ENCODE data around the gene MBP. TPM values are rescaled to one million over a fixed set of nuclear protein-coding genes. Genes with fewer than 3 reads are reported as not detected.

Gene MBP
- total and polyA plus RNA-seq, 2 donors from 2014 or later: 15.1 to 61.2 TPM

DNA sequence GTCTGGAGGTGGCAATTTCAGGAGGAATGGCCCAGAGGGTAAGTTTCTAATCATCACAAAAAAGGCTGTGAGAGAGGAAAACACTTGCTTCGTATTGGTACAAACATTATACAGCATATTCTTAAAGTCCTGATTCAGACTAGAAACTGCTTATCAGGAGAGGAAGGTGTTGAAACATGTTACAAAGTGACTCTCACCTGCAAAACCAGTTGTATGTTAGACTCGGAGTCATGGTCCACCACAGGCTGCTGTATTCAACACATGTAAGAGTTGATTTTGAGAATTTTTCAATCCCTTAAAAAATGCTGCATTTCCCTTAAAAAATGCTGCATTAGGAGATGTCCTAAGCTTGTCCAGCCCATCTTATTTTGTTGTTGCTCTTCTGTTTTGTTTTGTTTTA is 61.5 kb downstream of the MBP start:
- TF ChIP-seq, protein P1, sequence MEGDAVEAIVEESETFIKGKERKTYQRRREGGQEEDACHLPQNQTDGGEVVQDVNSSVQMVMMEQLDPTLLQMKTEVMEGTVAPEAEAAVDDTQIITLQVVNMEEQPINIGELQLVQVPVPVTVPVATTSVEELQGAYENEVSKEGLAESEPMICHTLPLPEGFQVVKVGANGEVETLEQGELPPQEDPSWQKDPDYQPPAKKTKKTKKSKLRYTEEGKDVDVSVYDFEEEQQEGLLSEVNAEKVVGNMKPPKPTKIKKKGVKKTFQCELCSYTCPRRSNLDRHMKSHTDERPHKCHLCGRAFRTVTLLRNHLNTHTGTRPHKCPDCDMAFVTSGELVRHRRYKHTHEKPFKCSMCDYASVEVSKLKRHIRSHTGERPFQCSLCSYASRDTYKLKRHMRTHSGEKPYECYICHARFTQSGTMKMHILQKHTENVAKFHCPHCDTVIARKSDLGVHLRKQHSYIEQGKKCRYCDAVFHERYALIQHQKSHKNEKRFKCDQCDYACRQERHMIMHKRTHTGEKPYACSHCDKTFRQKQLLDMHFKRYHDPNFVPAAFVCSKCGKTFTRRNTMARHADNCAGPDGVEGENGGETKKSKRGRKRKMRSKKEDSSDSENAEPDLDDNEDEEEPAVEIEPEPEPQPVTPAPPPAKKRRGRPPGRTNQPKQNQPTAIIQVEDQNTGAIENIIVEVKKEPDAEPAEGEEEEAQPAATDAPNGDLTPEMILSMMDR (IDR thresholded peaks at IDR 0.05; ENCODE audit: borderline replicate concordance, extremely low read depth, insufficient read depth): no peak
- Histone ChIP-seq H3K36me3 (ENCODE audit: control insufficient read depth in 2 of 3, insufficient read depth in 3 of 3, low read length in 3 of 3) (no peaks in the 10 kb centered on the region), H3K4me3 (ENCODE audit: low read length in 3 of 3) (no peak overlapping the region), H3K27me3 (ENCODE audit: control insufficient read depth, insufficient read depth, low read length) (no peaks in the 10 kb centered on the region), H3K9ac (ENCODE audit: low read length in 3 of 3) (peak overlapping the region in 1 of 3 donors; percentile 44), H3K9me3 (ENCODE audit: control insufficient read depth in 2 of 3, insufficient read depth in 1 of 3, low read length in 3 of 3) (no peaks in the 10 kb centered on the region), H3K4me1 (ENCODE audit: control insufficient read depth in 2 of 3, insufficient read depth in 2 of 3, low read depth in 1 of 3, low read length in 3 of 3) (peaks cover 0 to 9% (median 0%) of the 10 kb centered on the region in 3 donors), H3K27ac (ENCODE audit: low read depth in 2 of 2, low read length in 2 of 2) (peak overlapping the region; percentile 2 to 59)
- intact Hi-C loops (cut with DNase I): no loop called here
- FAIRE-seq: no peak
- no peak for DNase-seq

GRCh38 chr18:77070627-77071026 is 62.0 kb downstream of the MBP start:
- Histone ChIP-seq H3K36me3 (ENCODE audit: control insufficient read depth in 2 of 3, insufficient read depth in 3 of 3, low read length in 3 of 3) (no peaks in the 10 kb centered on the region), H3K27me3 (ENCODE audit: control insufficient read depth, insufficient read depth, low read length) (no peaks in the 10 kb centered on the region), H3K4me1 (ENCODE audit: control insufficient read depth in 2 of 3, insufficient read depth in 2 of 3, low read depth in 1 of 3, low read length in 3 of 3) (peaks cover 0 to 9% (median 0%) of the 10 kb centered on the region in 3 donors), H3K4me3 (ENCODE audit: low read length in 3 of 3) (no peak overlapping the region), H3K9ac (ENCODE audit: low read length in 3 of 3) (no peak overlapping the region), H3K9me3 (ENCODE audit: control insufficient read depth in 2 of 3, insufficient read depth in 1 of 3, low read length in 3 of 3) (no peaks in the 10 kb centered on the region), H3K27ac (ENCODE audit: low read depth in 2 of 2, low read length in 2 of 2) (no peak overlapping the region)
- DNase-seq (no peak), FAIRE-seq (no peak)
- TF ChIP-seq, protein P1 (IDR thresholded peaks at IDR 0.05; ENCODE audit: borderline replicate concordance, extremely low read depth, insufficient read depth): no peak
- intact Hi-C loops (cut with DNase I): no loop called here

DNA sequence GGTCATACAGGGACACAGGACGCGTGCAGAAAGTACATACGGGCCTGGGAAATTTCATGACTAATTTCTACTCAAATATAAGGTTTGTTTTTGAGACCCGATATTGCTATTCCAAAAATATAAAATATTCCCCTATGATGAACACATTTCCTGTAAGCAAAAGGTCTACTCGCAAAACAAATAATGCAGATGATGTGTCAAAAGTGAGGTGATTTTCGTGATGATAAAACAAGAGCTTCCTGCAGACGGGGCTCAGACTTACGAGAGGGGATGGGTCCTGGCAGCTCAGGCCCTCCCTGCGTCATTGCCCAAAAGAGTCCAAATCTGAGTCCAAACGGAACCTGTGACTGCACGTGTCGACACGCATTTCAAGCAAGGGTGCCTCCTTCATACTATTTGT is 62.7 kb downstream of the MBP start:
- DNase-seq (no peak), FAIRE-seq (no peak)
- H3K9me3 ChIP-seq (ENCODE audit: control insufficient read depth in 2 of 3, insufficient read depth in 1 of 3, low read length in 3 of 3): no peaks in the 10 kb centered on the region
- no peak overlapping the region for H3K27ac ChIP-seq (ENCODE audit: low read depth in 2 of 2, low read length in 2 of 2)
- TF ChIP-seq, protein P1 (IDR thresholded peaks at IDR 0.05; ENCODE audit: borderline replicate concordance, extremely low read depth, insufficient read depth): no peak
- no peak overlapping the region for H3K9ac ChIP-seq (ENCODE audit: low read length in 3 of 3)
- H3K4me1 ChIP-seq (ENCODE audit: control insufficient read depth in 2 of 3, insufficient read depth in 2 of 3, low read depth in 1 of 3, low read length in 3 of 3): peaks cover 0 to 9% (median 0%) of the 10 kb centered on the region in 3 donors
- no peaks in the 10 kb centered on the region for H3K36me3 ChIP-seq (ENCODE audit: control insufficient read depth in 2 of 3, insufficient read depth in 3 of 3, low read length in 3 of 3)
- H3K27me3 ChIP-seq (ENCODE audit: control insufficient read depth, insufficient read depth, low read length): no peaks in the 10 kb centered on the region
- intact Hi-C loops (cut with DNase I): no loop called here
- no peak overlapping the region for H3K4me3 ChIP-seq (ENCODE audit: low read length in 3 of 3)

DNA sequence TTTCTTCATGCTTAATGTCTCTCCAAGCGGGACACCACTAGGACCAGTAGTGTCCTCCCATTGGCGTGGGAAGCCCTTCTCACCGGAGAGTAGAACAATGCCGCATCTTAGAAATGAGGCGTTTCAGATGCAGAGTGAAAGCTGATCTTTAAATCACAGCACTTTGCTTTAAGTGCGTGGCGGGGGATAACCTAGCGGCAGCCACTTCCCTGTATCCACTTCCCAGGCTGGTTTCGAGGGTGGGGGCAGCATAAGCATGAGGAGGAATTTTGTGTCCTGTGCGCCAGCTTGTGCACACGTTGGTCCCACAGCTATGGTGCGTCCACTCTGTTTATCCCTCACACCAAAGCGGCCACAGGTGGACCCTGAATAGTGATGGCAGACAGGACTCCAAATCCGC is 63.1 kb downstream of the MBP start:
- H3K9ac ChIP-seq (ENCODE audit: low read length in 3 of 3): no peak overlapping the region

More for the DNA sequence above, 63.1 kb downstream of the MBP start:
- DNase-seq (no peak), FAIRE-seq (no peak)
- H3K27me3 ChIP-seq (ENCODE audit: control insufficient read depth, insufficient read depth, low read length): no peaks in the 10 kb centered on the region
- TF ChIP-seq, protein P1 (IDR thresholded peaks at IDR 0.05; ENCODE audit: borderline replicate concordance, extremely low read depth, insufficient read depth): no peak
- H3K4me1 ChIP-seq (ENCODE audit: control insufficient read depth in 2 of 3, insufficient read depth in 2 of 3, low read depth in 1 of 3, low read length in 3 of 3): peaks cover 0 to 8% (median 0%) of the 10 kb centered on the region in 3 donors
- intact Hi-C loops (cut with DNase I): no loop called here
- no peak overlapping the region for H3K4me3 ChIP-seq (ENCODE audit: low read length in 3 of 3)
- H3K9me3 ChIP-seq (ENCODE audit: control insufficient read depth in 2 of 3, insufficient read depth in 1 of 3, low read length in 3 of 3): no peaks in the 10 kb centered on the region
- no peaks in the 10 kb centered on the region for H3K36me3 ChIP-seq (ENCODE audit: control insufficient read depth in 2 of 3, insufficient read depth in 3 of 3, low read length in 3 of 3)
- no peak overlapping the region for H3K27ac ChIP-seq (ENCODE audit: low read depth in 2 of 2, low read length in 2 of 2)
